BJ (cell line): ENCODE results near the gene DPYD. TPM values are rescaled to one million over a fixed set of nuclear protein-coding genes. Genes with fewer than 3 reads are reported as not detected.

ENCODE experiments used
- CTCF ChIA-PET: fragments of 350-600 bp; formaldehyde crosslinking; extraction: SDS; loops from one replicate; lab custom pipeline; 2021; ENCODE audit warnings: antibody characterized with exemption, inconsistent platforms; lab: Yijun Ruan, JAX
- POLR2A ChIA-PET: fragments of 300-600 bp; sonication (Branson Sonifier 250); formaldehyde crosslinking; extraction: SDS; loops from one replicate; lab custom pipeline; 2021; ENCODE audit warnings: antibody characterized with exemption; lab: Charles Lee
- DNase-seq: peaks from one replicate; pipeline ENCODE4 v3.0.0-alpha.2; 2011; ENCODE audit warnings: low read depth
- H3K27me3 ChIP-seq: 2 replicates; pipeline ENCODE4 v1.6.0; 2011; ENCODE audit warnings: low read length; ENCODE audit not compliant: control insufficient read depth, insufficient read depth
- H3K36me3 ChIP-seq: 2 replicates; pipeline ENCODE4 v1.5.1; 2011; ENCODE audit warnings: low read length; ENCODE audit not compliant: control insufficient read depth, insufficient read depth
- H3K4me3 ChIP-seq: 2 replicates; pipeline ENCODE4 v1.5.1; 2011; ENCODE audit warnings: low read depth, mild to moderate bottlenecking, control low read depth, low read length
- polyA plus RNA-seq: library from polyadenylated mRNA; depleted of rRNA; stranded (reverse); fragments of >200 nt; gene quantifications from 2 replicates; pipeline ENCODE4 v1.2.3, GENCODE V29; 2011
- TF ChIP-seq, protein P1 (sequence below): IDR thresholded peaks from 2 replicates; pipeline ENCODE4 v1.5.1; 2011; ENCODE audit warnings: low read depth, mild to moderate bottlenecking, control low read depth, inconsistent platforms, low read length, moderate library complexity; ENCODE audit not compliant: insufficient read depth

Gene DPYD
- polyA plus RNA-seq, 1 experiment, result 13.1 TPM

GRCh38 chr1:97281962-97282361, 638.9 kb downstream of the DPYD start:
- Histone ChIP-seq H3K27me3 (no peaks in the 10 kb centered on the region), H3K36me3 (no peaks in the 10 kb centered on the region), H3K4me3 (no peak overlapping the region)
- ChIA-PET POLR2A (no interaction called here), CTCF (interaction anchor here (0.7 kb wide), 1 partner anchor 13 kb away, joined by 3 read pairs; no protein-coding TSS in a partner anchor)
- no peak for DNase-seq
- TF ChIP-seq, protein P1, sequence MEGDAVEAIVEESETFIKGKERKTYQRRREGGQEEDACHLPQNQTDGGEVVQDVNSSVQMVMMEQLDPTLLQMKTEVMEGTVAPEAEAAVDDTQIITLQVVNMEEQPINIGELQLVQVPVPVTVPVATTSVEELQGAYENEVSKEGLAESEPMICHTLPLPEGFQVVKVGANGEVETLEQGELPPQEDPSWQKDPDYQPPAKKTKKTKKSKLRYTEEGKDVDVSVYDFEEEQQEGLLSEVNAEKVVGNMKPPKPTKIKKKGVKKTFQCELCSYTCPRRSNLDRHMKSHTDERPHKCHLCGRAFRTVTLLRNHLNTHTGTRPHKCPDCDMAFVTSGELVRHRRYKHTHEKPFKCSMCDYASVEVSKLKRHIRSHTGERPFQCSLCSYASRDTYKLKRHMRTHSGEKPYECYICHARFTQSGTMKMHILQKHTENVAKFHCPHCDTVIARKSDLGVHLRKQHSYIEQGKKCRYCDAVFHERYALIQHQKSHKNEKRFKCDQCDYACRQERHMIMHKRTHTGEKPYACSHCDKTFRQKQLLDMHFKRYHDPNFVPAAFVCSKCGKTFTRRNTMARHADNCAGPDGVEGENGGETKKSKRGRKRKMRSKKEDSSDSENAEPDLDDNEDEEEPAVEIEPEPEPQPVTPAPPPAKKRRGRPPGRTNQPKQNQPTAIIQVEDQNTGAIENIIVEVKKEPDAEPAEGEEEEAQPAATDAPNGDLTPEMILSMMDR, result no peak

- Histone ChIP-seq H3K36me3 (no peaks in the 10 kb centered on the region), H3K4me3 (no peak overlapping the region), H3K27me3 (no peaks in the 10 kb centered on the region)
- DNase-seq, result peak; percentile 28
- TF ChIP-seq, protein P1, result no peak
- ChIA-PET POLR2A (no interaction called here), CTCF (no interaction called here)
Observed at GRCh38 chr1:97277891-97278654, 642.8 kb downstream of the DPYD start.

DNA sequence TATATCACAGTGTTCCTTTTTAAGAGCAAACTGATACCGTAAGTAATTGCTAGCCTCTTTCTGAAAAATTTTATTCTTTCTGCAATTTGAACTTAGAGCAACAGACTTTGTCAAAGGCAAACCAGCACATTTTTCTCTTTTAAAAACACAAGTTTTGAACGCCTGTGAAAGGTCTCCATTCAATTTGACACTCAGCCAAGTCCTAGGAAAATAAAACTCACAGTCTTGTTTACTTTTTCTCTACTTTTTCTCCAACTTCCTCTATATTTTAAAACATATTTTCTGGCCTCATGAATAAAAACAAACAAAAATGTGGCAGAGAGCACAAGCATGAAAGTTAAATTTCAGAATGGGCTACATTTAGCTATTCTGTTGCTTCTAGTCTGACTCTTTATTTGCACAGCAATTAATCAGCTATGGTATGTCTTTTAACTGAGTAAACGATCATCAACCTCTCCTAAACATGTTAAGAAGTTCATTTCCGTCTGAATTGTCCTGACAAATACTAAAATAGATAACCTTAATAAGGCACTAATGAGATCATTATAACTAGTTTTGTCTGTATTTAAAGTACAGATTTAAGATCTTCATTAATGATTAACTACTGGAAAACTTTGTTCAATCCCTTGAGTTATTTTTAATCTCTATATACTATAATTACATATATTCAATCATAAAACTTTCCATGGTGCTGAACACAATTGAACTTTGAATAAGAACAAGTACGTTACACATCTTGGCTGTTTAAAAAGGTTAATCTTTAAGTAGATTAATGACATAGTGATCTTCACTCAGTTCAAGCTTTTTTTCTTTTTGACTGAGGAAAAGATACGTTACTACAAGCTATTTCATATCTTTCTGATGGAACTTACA, 648.7 kb downstream of the DPYD start:
- Histone ChIP-seq H3K36me3 (no peaks in the 10 kb centered on the region), H3K27me3 (no peaks in the 10 kb centered on the region), H3K4me3 (no peak overlapping the region)
- POLR2A ChIA-PET, result no interaction called here
- TF ChIP-seq, protein P1, result no peak
- DNase-seq, result no peak
- CTCF ChIA-PET, result interaction anchor here (0.7 kb wide), 1 partner anchor 13 kb away, joined by 3 read pairs; no protein-coding TSS in a partner anchor

GRCh38 chr1:97270508-97271307, 650.1 kb downstream of the DPYD start:
- TF ChIP-seq, protein P1, result no peak
- Histone ChIP-seq H3K4me3 (no peak overlapping the region), H3K36me3 (no peaks in the 10 kb centered on the region), H3K27me3 (no peaks in the 10 kb centered on the region)
- DNase-seq, result peak; percentile 34
- ChIA-PET POLR2A (interaction anchor here (0.6 kb wide), 1 partner anchor 729 kb away, joined by 4 read pairs; no protein-coding TSS in a partner anchor), CTCF (no interaction called here)
